Measurements from ENCODE around the gene ABI3BP. TPM values are rescaled to one million over a fixed set of nuclear protein-coding genes. Genes with fewer than 3 reads are reported as not detected.

Gene ABI3BP, protein sequence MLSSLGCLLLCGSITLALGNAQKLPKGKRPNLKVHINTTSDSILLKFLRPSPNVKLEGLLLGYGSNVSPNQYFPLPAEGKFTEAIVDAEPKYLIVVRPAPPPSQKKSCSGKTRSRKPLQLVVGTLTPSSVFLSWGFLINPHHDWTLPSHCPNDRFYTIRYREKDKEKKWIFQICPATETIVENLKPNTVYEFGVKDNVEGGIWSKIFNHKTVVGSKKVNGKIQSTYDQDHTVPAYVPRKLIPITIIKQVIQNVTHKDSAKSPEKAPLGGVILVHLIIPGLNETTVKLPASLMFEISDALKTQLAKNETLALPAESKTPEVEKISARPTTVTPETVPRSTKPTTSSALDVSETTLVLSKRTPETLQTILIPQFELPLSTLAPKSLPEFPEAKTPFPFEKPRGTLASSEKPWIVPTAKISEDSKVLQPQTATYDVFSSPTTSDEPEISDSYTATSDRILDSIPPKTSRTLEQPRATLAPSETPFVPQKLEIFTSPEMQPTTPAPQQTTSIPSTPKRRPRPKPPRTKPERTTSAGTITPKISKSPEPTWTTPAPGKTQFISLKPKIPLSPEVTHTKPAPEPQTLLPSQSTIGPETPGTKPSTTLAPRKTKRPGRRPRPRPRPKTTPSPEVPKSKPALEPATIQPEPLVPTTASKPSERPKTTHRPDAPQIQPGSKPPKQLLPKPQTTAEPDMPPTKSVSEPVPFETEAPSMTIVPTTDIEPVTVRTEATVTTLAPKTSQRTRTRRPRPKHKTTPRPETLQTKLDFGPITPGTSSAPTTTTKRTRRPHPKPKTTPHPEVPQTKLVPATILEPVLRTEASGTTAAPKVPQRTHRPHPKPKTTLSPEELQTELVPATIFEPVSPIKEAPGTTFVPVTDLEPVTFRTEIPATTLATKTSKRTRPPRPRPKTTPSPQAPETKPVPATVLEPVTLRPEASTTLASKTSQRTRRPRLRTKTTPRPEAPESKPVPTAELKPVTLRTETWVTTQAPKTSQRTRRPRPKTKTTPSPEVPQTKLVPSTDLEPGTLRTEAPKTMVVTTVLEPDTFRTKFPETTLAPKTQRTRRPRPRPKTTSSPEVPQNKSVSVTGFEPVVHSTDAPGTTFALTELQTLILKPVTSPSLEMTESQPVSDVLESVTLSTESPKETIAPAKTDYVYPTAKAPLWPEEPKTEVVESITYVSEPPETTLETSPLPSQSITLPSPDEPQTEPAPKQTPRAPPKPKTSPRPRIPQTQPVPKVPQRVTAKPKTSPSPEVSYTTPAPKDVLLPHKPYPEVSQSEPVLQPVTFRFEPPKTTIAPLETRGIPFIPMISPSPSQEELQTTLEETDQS (N-terminal part only)
- total RNA-seq (2022) (5.2 and 19.5 TPM in 2 replicates), Bru-seq, nascent RNA (percentile 39 among the genes with signal in this experiment), BruChase-seq, experiment 1, labeled RNA remaining after a 6-hour chase (percentile 25 among the genes with signal in this experiment), BruChase-seq, experiment 2, labeled RNA remaining after a 2-hour chase (percentile 29 among the genes with signal in this experiment)
- long read RNA-seq, partial matches to known transcripts: 1 of 5 reads
- long read RNA-seq, other reads (novel, unspliced or antisense): 4 of 5 reads

DNA sequence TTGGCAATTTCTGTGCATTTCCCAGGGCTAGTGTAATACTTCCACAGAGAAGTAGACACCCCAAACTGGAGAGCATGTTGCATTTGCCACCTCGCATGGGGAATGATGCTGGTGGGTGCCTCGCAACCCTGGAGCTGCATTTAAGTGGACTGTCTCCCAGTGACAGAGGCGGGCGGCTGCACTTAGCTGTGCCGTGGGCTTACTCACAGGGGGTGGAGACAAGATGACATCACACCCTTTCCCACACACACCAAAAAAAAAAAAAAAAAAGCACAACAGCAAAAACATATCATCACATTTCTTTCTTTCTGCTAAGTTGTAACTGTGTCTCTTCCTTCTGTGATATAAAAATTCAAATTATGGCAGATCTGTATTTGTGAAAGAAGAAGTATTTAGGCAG lies at the start of gene ABI3BP:
TSS of gene ABI3BP (minus strand) at position 113 of the 400 bp plus-strand sequence. CDS start at position 76, 37 bp downstream.
- peaks cover 6% of the 10 kb centered on the region for H3K4me1 Mint-ChIP-seq (ENCODE audit: low read depth, unreplicated experiment)
- CTCF ChIA-PET: interaction anchor here (0.5 to 2.5 kb wide), 8 partner anchors 13 to 531 kb away, joined by 3 to 12 read pairs (median 3); no protein-coding TSS in a partner anchor
- no peaks in the 10 kb centered on the region for H3K36me3 Mint-ChIP-seq (ENCODE audit: insufficient read depth, unreplicated experiment)
- peak; percentile 56 for DNase-seq
- H3K27me3 Mint-ChIP-seq (ENCODE audit: unreplicated experiment): no peaks in the 10 kb centered on the region
- H3K27ac Mint-ChIP-seq (ENCODE audit: unreplicated experiment): peak within 1 kb of the TSS; percentile 27
- TF ChIP-seq, protein P1, sequence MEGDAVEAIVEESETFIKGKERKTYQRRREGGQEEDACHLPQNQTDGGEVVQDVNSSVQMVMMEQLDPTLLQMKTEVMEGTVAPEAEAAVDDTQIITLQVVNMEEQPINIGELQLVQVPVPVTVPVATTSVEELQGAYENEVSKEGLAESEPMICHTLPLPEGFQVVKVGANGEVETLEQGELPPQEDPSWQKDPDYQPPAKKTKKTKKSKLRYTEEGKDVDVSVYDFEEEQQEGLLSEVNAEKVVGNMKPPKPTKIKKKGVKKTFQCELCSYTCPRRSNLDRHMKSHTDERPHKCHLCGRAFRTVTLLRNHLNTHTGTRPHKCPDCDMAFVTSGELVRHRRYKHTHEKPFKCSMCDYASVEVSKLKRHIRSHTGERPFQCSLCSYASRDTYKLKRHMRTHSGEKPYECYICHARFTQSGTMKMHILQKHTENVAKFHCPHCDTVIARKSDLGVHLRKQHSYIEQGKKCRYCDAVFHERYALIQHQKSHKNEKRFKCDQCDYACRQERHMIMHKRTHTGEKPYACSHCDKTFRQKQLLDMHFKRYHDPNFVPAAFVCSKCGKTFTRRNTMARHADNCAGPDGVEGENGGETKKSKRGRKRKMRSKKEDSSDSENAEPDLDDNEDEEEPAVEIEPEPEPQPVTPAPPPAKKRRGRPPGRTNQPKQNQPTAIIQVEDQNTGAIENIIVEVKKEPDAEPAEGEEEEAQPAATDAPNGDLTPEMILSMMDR (IDR thresholded peaks at IDR 0.05; ENCODE audit: unreplicated experiment): no peak
- no TSS peak for BruUV-seq (replicated peaks)
- H3K4me3 Mint-ChIP-seq (ENCODE audit: low read depth, unreplicated experiment): peak within 1 kb of the TSS; percentile 56
- intact Hi-C loops (cut with micrococcal nuclease; ENCODE audit: unreplicated experiment): loop anchor here (5.0 kb wide), 1 partner anchor 79 kb away; no protein-coding TSS in a partner anchor
- H3K9me3 Mint-ChIP-seq (ENCODE audit: low read depth, unreplicated experiment): no peaks in the 10 kb centered on the region

DNA sequence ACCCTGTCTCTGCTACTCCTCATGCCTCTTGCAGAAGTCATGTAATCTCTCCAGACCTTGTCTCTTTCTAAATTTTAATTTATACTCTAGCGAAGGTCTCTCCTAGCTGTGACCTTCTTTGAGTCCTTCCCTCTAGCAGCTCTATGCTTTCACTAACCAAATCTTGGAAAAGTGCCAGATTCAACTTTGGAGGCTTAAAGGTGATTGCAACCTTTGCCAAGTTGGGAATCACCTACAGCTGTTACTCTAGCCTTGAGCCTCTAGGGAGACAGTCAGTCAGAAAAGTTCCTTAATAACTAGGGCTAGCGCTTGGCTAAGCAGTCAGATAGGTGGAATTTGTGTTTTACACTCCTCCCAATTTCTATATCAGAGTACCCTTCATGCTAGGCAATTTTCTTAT lies 46.1 kb upstream of the ABI3BP start:
- H3K4me3 Mint-ChIP-seq (ENCODE audit: low read depth, unreplicated experiment): no peak overlapping the region
- H3K9me3 Mint-ChIP-seq (ENCODE audit: low read depth, unreplicated experiment): peaks cover 7% of the 10 kb centered on the region
- no TSS peak for BruUV-seq (replicated peaks)
- H3K27ac Mint-ChIP-seq (ENCODE audit: unreplicated experiment): peak overlapping the region; percentile 53
- no peaks in the 10 kb centered on the region for H3K27me3 Mint-ChIP-seq (ENCODE audit: unreplicated experiment)
- intact Hi-C loops (cut with micrococcal nuclease; ENCODE audit: unreplicated experiment): no loop called here
- TF ChIP-seq, protein P1 (IDR thresholded peaks at IDR 0.05; ENCODE audit: unreplicated experiment): no peak
- CTCF ChIA-PET: no interaction called here
- no peak for DNase-seq
- peaks cover 50% of the 10 kb centered on the region for H3K4me1 Mint-ChIP-seq (ENCODE audit: low read depth, unreplicated experiment)
- peaks cover 7% of the 10 kb centered on the region for H3K36me3 Mint-ChIP-seq (ENCODE audit: insufficient read depth, unreplicated experiment)

DNA sequence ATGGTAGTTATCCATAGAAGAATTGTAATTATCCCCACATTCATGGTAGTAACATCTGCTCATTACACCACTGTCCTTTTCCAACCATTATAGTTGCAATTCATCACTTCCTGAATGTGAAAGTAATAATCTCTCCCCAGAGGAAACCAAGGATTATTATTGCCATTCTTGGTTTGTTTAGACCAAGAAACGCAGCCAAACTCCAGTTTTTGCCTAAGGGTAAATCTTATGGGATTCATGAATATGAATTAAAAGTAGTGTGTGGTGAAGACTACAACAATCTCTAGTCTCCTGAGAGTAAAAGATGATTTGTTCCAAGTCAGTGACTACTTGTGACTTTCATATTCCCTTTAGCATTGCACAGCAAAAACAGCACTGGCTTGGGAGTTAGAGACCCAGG lies 45.7 kb upstream of the ABI3BP start:
- peak overlapping the region; percentile 53 for H3K27ac Mint-ChIP-seq (ENCODE audit: unreplicated experiment)

More for the DNA sequence above, 45.7 kb upstream of the ABI3BP start:
- Mint-ChIP-seq H3K4me1 (ENCODE audit: low read depth, unreplicated experiment) (peaks cover 50% of the 10 kb centered on the region), H3K36me3 (ENCODE audit: insufficient read depth, unreplicated experiment) (peaks cover 7% of the 10 kb centered on the region), H3K9me3 (ENCODE audit: low read depth, unreplicated experiment) (peaks cover 7% of the 10 kb centered on the region), H3K27me3 (ENCODE audit: unreplicated experiment) (no peaks in the 10 kb centered on the region), H3K4me3 (ENCODE audit: low read depth, unreplicated experiment) (no peak overlapping the region)
- intact Hi-C loops (cut with micrococcal nuclease; ENCODE audit: unreplicated experiment): no loop called here
- BruUV-seq (replicated peaks): no TSS peak
- TF ChIP-seq, protein P1 (IDR thresholded peaks at IDR 0.05; ENCODE audit: unreplicated experiment): no peak
- DNase-seq: no peak
- CTCF ChIA-PET: no interaction called here

Measured in Calu3 (cell line).